Non-pigmented ciliary epithelial cell (primary cell): ENCODE data around the gene C11orf68.
A peak's percentile ranks its signal among the peaks of the same experiment; 100 is the strongest.
"Not testable (repeated sequence)": the region's sequence is repeated elsewhere in the genome, so short reads cannot be mapped to it uniquely, and the experiment has no call there.

Experiments used
- DNase-seq: peaks from one replicate; pipeline ENCODE4 v3.0.0-alpha.2; 2010; ENCODE audit warnings: low read depth

The C11orf68 gene

DNA sequence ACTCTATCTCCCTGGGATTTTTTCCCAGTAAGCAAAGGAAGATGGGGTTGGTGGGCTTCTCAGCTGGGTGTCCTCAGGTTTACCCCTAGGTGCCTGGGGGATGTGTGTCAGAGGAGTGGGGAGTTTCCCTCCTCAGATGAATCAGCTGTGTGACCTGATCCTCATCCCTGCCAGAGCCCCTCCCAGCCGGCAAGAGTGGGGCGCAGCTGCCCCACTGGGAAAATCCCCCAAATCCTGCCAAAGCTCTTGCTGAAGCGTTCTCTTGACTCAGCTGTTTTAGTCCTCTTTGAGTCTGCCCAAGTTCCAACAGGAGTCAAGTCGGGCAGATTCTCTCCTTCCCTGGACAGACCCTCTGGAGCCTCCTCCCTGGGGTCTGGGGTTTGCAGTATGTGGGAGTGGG lies 6.0 kb downstream of the C11orf68 start:
- DNase-seq = no peak

DNA sequence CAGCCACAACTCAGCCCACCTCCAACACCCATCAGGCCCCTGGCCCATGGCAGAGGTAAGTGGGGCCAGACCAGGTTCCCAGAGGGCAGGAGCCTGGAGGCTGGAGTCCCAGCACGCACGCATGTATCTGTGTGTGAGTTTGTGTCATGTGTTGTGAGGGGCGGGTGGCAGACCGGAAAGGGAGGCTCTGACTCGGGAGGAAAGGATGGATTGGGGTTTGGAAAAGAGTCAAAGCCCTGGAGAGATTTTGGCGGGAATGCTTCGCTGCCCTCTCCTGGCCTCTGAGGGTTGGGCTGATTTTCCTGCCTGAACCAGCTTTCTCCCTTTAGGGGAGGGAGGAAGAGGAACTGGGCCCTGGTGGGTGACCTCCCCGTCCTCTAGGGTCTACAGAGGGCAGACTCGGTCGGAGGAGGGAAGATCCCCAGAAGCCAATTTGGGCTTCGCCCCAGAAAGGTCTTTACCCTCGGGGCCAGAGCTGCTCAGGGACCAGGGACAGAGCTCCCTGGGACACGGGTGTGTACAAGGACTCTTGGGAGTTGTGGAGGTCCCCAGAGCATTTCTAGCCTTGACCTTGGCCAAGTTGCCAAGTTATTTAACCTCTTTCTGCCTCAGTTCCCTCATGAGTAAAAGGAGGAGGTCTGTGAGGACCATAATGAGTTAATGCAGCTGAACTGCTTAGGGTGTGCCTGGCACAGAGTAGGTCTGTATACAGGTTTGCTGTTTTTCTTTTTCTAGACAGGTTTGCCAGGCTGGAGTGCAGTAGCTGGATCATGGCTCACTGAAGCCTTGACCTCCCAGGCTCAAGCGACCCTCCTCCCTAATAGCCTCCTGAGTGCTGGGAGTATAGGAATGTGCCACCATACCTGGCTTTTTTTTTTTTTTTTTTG lies 6.9 kb downstream of the C11orf68 start:
- no peak for DNase-seq

DNA sequence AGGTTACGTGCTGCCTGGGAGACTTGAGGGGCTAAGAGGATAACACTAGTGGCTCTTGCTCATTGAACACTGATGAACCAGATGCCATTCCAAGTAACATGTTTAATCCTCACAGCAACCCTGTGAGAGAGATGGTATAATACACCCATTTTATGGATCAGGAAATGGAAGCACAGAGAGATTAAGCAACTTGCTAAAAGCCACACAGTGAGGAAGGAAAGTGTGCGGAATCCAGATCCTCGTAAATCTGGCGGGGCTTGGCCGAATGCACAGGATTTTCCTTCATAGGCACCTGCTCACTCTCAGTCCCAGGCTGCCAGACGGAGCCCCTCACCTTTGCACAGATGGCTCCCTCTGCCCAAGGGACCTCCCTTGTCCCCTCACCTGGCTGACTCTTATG lies 11.0 kb downstream of the C11orf68 start:
- DNase-seq = no peak

DNA sequence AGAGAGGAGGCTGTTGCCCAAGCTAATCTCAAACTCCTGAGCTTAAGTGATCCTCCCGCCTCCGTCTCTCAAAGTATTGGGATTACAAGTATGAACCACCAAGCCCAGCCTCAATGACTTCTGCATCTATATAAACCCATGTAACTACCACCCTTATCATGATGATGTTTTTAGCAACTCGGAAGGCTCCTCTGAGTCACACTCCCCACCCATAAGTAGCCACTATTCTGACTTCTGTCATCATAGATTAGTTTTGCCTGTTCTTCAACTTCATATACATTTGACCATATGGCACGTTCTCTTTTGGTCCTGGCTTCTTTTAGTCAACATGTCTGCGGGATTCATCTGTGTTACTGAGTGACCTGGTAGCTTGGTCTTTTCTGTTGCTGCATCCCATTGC lies 12.3 kb downstream of the C11orf68 start:
- DNase-seq = no peak

DNA sequence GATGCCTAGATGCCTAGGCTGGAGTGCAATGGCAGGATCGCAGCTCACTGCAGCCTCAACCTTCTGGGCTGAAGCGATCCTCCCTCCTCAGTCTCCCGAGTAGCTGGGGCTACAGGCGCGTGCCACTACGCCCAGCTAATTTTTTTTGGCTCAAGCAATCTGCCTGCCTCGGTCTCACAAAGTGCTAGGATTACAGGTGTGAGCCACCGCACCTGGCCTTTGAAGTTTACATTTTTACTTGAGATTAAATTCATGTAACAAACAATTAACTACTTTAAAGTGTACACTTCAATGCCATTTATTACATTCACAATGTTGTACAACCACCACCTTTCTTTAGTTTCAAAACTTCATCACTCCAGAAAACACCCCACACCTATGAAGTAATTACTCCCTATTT lies 15.1 kb downstream of the C11orf68 start:
- no peak for DNase-seq

DNA sequence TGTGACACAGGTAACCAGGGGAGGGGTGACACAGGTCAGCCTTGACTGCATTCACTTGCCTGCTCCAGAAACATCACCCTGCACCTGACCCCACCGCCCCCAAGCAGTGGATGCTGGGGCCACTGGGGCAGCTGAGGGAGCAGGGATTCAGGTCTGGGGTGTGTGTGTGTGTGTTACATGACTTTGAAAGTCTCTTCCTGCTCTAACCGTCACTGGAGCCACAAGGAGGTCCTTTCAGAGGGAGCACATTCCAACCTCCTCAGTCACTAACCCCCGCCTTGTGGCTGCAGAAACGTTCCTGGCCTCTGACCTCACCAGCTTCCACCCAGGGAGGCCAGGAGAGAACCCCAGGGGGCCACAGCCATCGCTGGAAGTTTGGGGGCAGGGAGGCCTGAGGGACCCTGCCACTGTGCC lies 15.8 kb downstream of the C11orf68 start:
- no peak for DNase-seq

DNA sequence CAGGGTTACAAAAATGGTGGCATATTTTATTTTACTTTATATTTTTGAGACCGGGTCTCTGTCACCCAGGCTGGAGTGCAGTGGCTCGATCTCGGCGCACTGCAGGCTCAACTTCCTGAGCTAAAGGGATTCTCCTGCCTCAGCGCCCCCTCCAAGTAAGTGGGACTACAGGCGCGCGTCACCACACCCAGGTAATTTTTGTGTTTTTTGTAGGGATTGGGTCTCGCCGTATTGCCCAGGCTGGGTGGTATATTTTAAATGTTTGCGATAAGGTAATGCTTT lies 18.0 kb downstream of the C11orf68 start:
- no peak for DNase-seq

DNA sequence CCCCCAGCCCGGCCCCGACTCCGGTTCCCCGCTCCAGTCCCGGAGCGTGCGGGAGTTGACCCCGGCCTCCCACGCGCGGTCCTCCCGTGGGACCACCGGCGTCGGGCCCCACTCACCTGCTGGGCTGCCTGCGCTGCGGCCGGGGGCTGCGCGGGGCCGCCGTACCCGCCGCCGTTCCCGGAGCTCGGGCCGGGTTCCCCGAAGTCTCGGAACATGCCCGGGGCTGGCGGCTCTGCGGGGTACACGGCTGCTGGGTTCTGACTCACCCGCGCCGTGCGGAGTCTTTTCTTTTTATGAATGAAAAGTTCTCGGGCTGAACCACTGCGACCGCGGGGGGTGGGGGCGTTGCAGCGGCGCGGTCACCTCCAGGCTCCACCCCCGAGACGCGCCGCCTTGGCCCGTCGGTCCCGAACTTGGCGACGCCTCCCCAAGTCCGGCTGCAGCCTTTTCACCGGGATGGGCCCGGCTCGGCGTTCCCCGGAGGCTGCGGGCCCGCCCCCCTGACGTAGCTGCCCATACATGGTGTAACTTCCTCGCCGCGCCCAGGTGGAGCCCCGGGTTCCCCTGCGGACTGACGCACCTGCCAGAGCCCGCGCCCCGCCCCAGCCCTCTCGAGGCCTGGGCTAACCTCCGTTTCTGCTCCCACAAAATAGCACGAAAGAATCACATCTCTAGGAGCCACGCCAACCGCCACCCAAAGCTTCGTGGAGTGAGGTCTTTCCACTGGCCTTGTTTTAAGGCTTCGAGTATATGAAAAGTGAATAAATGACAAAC lies 18.6 kb downstream of the C11orf68 start, which contains the start of gene FOSL1:
FOSL1 (minus strand) TSS at position 264 of the 774 bp plus-strand sequence; CDS start at position 215, 49 bp downstream.
- DNase-seq = peak; percentile 78

DNA sequence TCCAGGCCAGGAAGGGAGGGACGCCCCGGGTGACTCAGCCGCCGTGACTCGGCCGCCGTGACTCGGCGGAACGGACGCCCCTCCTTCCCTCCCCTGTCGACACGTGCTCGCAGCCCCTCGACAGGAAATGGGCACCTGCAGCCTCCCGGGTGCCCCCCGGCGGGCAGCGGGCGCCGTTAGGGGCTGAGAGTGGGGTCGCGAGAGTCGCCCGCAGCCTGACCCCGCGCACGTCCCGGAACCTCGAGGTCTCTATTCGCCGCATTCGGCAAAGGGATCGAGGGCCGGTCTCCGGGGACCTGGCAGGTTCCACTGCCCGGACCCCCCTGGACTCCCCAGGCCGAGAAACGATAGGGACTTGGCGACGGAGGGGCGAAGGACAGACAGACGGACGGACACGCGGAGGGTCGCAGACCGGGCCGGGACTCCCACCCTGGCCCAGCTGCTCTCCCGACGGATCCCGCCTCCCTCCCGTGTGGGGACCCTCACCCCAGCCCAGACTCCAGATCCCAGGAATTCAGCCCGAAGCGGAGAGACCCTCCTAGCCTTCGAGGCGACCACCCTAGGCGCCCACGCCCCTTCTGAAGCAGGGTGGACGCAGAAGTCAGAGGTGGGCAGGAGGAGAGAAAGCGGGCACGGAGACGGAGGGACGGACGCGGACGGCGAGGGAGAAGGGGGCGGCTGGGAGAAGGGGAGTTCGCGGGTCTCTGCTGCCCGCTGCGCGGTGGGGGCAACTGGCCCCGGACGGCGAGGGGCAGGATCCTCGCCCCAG lies 19.3 kb downstream of the C11orf68 start:
- DNase-seq = no peak

DNA sequence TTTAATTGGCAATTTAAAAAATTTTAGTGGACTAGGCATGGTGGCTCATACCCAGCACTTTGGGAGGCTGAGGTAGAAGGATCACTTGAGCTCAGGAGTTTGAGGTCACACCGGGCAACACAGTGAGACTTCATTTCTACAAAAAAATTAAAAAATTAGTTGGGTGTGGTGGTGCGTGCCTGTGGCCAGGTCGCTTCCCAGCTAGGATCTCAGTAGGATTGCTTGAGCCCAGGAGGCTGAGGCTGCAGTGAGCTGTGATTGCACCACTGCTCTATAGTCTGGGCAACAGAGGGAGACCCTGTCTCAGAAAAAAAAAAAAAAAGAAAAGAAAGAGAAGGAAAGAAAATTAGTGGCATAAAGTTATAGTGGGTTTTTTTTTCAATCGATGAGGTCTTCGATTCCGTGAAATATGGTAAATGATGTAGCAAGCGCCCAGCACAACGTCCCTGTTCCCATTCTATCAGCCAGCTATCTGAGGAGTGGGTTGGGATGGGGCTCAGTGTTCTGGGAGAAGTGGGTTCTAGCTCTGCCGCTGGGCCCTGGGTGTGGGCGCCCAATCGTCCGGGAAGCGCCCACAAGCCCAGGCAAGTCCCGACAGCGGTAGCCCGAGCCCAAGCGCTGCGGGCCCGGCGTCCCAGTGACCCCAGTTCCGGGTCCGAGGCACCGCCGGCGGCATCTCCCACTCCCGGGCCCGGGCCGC lies 20.1 kb downstream of the C11orf68 start:
- no peak for DNase-seq

DNA sequence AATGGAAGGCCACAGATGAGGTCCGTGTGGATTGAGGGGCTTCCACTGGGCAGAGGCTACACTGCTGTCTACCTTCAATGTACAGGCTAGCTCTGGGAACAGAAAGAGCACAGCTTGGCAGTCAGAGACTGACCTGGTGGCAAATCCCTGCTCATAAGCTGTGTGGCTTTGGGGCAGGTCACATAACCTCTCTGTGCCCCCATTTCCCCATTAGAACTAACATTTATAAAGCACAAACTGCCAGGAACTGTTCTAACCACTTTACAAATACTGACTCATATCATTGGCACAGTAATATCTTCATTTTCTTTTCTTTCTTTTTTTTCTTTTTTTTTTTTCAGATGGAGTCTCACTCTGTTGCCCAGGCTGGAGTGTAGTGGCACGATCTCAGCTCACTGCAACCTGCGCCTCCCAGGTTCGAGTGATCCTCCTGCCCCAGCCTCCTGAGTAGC lies 21.8 kb downstream of the C11orf68 start:
- no peak for DNase-seq

DNA sequence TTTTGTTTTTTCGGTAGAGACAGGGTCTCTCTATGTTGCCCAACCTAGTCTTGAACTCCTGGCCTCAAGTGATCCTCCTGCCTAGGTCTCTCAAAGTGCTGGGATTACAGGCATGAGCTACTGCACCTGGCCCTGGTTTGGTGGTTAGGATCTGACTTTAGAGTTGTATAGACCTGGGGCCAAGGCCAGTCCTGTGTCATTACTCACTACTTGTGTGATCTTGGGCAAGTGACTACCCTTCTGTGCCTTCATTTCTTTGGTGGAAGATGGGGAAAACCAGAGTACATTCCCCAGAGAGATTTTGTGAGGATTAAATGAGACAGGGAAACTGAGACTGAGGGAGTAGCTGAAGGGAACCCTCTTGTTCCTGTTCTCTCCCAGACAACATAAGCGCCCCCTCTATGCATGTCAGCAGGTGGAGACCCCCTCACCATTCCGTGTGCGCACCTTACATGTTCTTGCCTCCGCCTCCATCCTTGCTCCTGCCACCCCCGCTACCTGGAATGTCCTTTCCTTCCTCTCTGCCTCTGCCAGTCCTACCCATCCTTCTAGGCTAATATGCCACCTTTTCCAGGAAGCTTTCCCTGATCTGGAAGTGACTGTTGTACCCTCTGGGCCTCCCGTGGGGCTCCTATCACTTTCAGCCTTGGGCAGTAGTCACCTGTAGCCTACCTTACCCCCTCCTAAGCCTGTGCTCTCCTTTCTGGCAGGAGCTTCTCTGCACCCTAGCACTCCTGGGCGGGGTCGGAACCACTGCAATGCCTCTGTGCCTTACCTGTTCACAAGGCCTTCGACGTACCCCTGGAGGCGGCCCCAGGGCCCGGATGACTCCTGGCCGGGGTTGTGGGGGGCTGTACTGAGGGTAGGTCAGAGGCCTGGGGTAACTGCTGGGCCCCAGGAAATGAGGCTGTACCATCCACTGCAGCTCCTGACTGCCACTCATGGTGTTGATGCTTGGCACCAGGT lies 22.5 kb downstream of the C11orf68 start:
- DNase-seq = no peak

DNA sequence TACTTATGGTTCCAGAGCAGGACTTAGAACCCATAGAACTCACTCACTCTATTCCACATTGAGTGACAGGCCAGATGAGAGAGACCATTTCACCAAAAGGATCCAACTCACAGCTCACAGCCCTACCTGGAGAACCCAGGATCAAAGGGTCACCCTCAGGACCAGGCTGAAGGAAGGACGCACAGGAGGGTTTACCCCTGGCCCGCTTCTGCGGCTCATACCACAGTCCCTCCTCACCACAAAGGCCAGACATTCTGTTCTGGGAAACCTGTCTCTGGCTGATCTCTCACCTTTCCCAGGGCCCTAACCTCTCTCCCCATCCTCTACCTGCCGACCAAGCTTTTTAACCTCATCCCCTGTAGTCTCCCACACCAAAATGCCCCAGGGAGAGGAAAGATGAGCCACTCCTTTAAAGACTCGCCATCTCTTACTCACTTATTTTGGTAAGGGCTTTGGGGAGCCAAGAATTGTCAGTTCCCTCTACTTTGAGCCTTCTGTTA lies 23.3 kb downstream of the C11orf68 start:
- DNase-seq = no peak

DNA sequence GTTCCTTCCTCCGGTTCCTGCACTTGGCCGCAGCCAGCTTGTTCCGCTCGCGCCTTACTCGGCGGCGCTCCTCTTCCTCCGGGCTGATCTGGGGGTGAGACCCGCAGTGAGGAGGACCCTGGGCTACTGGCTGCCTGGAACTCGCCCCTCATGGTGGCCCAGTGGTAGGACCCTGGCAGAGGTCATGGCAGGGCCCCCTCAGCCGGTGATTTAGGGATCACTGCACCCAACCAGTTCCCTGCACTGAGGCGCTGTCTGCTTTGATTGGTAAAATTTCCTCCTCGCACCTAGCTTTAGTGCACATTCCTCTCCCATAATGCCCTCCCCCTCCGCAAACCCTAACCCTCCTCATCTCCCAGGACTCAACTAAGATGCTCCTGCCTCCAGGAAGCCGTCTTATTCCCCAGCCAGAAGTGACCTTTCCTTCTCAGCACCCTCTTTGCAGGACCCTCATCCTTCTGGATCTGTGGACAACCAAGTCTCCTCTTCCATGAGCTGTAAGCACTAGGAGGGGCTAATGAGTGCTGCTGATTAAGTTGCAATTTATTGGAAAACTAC lies 24.7 kb downstream of the C11orf68 start:
- DNase-seq = no peak

DNA sequence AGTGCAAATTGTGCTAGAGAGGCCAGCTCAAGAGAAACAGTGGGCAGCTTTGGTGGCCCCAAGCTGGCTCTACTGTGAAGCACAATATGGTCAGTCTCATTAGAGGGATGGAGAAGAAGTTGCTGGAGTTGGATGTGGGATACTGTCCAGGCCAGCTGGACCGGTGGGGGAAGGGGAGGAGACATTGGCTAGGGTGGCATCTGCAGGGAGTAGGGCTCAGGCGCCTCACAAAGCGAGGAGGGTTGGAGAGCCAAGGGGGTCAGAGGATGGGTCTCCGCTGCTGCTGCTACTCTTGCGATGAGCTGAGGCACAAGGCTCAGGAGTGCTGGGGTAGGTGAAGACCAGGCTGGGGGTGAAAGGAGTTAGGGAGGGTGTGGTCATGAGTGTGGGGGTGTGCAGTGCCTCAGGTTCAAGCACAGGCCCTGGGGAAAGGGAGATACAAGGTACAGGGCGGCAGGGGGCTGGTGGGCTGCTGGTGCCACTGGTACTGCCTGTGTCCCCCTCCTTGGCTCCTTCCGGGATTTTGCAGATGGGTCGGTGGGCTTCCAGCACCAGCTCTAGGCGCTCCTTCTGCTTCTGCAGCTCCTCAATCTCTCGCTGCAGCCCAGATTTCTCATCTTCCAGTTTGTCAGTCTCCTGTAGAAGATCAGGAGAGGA lies 26.1 kb downstream of the C11orf68 start:
- DNase-seq = no peak

DNA sequence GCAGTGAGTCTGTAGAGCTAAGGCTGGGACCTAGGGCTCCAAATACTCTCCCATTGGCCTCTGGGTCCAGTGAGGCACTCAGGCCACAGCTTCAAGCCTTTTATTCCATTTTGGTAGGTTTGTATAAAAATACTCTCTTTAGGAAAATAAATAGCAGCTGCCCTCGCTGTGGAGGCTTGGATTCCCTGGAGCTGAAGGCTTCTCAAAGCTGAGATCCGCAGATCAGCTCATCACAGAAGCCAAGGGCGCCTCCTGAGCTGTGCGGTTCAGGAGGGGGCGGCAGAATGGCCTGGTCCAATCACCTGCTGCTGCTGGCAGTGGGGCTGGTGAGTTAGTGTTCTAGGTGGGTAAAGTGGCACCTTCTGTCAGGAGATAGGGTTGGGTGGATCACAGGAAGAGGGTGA lies 26.7 kb downstream of the C11orf68 start:
- not testable (repeated sequence) for DNase-seq

DNA sequence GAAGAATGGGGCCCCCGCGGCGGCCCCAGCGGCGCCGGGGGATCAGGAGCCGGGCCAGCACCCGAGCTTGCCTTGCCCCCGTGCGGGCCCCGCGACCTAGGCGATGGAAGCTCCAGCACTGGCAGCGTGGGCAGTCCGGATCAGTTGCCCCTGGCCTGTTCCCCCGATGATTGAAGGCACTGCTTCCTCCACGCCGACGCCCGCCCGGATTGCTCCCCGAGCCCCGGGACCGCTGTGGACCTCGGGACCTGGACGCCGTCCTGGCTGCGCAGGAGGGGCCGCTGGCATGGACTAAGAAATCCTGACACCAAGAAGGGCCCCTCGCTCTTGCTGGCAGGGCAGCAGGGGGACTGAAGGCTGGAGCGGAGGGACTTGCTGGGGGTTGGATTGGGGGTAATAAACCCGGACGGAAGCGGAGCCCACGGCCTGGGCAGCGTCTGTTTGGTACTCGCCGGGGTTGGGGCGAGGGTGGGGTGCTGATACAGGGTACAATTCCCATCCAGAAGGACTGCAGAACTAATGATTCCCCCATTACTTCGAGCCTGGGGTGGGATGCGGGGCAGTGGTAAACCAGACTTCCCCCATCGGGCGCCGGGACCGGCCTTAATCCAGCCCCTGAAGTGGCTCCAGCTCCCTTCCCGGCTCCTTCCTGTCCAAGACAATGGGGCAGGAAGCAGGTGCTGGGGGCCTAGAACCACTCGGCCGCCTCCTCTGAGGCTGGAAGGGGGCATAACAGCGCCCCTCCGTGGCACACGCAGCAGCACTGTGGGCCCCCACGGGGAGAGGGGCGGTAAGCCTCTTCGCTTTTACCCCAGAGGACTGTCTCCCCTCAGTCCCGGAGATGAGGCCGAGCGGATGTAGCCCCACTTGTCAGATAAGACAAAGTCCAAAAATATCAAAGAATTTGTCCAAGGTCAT lies 27.4 kb downstream of the C11orf68 start:
- no peak for DNase-seq
